OCI-M2 (cell line): Measurements from ENCODE around the gene LRRC42.

Experiments used
- DNase-seq: peaks from one replicate; lab custom pipeline; 2025; ENCODE audit not compliant: unreplicated experiment; lab: John Stamatoyannopoulos, UW

LRRC42 gene

DNA sequence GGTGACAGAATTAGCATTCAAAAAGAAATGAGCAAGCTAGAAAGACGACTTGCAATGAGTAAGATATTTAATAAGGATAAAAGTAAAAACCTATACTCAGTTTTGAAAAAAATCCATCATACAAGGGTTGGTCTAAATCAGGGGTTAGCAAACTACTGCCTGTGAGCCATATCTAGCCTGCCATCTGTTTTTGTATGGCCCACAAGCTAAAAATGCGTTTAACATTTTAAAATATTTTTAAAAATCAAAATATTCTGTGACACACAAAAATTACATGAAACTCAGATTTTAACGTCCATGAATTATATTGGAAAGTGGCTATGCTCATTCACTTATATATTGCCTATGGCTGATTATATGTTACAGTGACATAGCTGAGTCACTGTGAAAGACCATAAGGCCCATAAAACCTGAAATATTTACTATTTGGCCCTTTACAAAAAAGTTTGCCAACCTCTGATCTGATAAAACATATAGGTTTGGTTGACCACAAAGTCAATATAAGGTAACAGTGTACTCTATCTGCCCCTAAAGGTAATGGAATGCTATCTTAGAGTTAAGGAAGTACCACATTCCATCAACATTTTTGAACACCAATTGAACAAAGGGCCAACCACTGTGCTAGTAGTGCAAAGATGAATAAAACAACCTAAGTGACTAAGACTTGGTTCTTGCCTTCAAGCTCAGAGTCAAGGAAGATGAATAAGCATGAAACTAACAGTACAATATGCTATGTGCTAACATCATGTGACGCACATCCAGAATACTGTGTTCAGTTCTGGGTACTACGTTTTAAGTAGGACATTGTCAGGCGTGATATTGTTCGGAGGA lies 3.8 kb upstream of the LRRC42 start:
- DNase-seq, result no peak

DNA sequence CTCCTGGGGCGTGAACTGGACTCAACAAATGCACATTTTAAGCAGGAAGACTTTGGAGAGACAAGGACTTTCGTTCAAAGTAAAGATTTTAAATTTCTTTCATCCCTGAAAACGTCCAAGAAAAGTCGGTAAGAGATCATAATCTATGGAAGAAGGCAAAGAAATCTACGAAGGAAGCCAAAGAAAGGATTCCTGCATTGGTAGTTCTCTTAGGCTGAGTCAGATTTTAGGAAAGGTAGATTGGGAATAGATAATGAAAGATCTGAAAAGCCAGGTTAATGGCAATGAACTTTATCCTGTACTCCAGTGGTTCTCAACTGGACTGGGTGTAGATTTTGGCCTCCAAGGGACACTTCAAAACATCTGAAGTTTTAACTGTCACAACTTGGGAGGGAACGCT lies 3.1 kb upstream of the LRRC42 start:
- DNase-seq, result no peak

DNA sequence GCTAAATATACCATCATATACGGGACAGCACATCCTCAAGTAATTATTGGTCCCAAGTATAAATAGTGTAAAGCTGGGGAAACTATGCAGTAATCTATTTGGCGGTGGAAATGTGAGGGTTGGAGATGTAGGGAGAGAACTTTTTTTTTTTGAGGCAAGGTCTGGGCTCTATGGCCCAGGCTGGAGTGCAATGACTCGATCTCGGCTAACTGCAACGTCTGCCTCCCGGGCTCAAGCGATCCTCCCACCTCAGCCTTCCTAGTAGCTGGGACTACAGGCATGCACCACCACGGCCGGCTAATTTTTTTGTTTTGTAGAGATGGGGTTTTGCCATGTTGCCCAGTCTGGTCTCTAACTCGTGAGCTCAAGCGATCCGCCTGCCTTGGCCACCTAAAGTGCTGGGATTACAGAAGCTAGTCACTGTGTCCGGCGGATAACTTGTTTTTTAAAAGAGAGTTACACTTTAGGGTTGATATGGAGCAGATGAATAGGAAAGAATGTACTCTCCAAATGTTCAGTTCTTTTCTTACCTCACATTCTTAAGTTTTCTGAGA lies 2.6 kb upstream of the LRRC42 start:
- no peak for DNase-seq

DNA sequence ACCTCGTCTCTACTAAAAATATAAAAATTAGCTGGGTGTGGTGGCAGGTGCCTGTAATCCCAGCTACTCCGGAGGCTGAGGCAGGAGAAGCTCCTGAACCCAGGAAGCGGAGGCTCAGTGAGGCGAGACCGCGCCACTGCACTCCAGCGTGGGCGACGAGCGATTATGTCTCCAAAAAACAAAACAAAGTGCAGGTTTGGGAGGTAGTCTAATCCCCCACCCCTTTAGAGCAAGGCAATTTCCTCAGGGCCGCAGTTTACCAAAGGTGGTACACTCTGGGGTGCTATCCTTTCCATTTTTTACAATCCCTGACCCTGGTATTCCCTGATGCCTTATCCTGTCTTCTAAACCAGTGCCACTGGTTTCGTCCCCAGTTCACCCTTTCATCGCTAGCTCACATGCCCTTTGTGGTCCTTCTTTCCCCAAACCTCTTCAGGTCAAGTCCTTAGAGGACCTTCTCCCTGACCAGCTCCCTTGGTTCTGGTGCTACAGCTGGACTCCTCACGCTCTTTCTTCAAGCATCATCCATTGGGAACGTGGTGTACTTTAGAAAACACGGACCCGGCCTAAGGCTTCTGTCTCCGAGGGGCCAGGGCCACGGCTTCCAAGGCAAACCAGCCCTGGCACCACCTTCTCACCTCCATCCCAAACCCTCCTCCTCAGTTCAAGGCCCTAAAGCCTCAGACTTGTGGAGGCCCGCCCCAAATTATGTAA lies 1.5 kb upstream of the LRRC42 start:
- no peak for DNase-seq

DNA sequence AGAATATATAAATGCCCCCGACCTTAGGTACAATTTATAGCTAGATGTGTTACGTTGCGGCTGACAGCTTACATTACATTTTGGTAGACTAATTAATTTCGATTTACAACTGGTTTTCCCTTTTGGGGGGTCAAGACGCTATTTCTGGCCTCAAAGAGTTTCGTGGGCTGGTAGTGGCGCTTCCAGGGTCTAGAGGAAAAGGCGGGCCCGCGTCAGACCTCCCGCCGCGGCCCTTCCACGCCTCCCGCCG lies 1.0 kb upstream of the LRRC42 start:
- DNase-seq, result no peak

DNA sequence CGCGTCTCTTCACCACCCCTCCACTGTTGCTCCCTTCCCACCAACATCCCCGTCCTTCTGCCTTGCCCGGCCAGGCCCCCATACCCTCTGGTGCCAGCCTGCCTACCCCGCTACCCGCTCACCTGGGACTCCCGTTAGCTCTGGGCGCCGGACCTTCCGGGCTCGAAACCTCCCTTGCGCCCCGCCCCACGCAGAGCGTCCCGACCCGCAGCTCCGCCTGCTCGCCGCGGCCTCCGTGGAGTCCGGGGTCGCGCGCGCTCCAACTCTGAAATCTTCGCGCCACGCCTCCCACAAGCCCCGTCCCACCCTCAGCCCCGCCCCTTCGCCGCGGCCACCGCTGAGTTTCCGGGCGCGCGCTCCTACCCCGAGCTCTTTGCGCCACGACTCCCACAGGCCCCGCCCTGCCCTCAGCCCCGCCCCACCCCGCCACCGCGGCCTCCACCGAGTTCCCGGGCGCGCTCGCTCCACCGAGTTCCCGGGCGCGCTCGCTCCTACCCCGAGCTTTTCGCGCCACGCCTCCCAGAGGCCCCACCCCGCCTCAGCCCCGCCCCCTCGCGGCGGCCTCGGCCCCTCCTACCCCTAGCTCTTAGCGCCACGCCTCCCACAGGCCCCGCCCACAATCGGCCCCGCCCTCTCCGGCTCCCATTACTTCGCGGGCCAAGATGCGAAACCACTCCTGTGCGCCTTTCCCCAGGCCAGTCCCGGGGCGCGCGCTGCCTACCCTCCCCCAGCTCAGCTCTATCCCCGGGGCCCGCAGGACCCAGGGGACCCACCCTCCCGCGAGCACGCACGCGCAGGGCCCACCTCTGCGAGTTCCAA lies 508 bp upstream of the LRRC42 start, which contains the start of gene IFT25:
IFT25 (minus strand) TSS at position 267 of the 819 bp plus-strand sequence. CDS start 5,617 bp downstream, outside the sequence.
- peak; percentile 63 for DNase-seq

DNA sequence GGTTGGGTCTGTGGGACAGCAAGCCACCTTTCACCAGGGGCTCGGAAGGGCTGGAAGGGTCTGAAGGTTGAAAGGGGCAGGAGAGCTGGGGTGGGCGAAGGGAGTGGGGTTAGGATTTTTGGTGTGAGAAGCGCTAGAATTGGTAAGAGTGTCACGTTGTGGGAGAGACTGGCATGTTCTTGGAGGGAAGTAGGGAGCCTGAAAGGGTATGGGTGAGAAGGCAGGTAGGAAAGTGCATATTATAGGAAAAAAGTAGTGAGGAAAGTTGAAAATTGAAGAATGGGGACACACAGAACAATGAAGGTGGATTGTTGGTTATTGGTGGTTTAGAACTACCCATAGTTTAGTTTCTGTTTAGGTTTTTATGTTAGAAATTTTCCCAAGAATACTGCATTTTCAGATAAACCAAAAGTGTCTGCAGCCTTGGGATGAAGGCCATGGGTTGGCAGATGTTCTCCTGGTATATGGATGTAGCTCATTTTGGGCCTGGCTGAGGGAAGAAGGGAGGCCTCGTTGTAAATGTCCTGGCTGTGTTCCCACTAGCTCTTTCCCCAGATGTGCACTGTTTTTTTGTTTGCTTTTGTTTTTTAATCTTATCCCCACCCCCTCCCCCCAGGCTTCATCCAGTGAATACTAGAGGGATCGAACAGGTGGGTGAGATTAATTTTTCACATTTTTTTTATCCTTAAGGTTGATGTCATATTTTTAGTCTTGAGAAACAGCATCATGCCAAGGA lies 1.2 kb downstream of the LRRC42 start:
- no peak for DNase-seq

DNA sequence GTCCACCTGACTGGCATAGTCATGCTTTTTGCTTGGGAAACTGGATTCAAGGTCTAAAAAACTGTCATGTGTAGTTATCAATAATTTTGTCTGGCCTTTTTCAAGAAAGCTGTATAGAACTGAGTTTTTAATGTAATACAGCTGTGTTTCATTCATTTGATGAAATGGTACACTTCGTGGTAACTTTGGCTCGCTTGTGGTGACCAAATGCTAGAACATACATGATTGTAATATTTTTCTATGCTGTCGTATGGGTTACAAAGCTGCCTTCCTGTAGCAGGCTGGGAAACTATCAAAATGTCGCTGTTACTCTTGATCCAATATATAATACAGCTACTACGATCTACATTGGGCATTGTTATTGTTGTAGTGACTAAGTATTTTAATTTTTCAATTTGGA lies 2.1 kb downstream of the LRRC42 start:
- DNase-seq, result no peak

DNA sequence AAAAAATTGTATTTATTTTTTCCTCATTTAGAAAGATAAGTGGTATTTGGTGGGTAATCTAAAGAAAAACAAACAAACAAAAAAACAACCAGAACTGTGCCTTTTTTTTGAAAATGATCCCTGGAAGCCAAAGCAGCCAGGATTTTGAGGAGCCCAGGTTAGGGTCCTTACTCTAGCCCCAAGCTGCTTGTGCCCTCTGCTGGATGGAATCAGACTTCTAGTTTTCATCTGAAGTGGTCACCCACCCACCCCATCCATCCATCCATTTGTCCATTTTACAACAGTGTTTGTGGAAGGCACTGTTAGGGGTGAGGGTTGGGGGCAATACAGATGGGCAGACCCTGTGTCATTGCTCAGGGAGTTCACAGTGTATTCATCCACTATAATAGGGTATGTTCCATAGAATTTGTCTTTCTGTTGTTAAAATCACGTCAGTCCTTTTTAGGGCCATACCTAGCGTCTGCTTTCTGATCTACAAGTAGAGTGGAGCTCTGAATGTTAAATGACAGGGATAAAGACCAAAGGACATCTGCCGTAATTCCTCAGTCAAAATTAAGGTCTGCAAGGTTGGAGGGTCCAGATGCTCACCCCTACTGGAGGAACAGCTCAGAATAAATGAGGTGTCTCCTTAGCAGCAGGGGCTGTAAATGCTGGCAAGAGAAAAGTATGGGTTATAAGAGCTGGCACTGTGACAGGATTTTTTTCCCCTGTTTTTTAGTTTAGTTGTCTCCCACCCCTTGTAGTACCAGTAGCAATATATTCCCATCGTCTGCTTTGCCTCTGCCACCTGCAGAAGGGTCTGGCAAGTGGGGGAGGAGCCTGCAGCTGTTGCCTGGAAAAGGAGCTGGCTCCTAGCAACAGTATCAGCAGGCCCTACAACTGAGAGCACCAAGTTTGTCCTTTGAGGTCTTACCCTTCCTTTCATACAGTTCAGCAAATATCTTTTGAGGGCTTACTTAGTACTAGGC lies 3.2 kb downstream of the LRRC42 start:
- no peak for DNase-seq

DNA sequence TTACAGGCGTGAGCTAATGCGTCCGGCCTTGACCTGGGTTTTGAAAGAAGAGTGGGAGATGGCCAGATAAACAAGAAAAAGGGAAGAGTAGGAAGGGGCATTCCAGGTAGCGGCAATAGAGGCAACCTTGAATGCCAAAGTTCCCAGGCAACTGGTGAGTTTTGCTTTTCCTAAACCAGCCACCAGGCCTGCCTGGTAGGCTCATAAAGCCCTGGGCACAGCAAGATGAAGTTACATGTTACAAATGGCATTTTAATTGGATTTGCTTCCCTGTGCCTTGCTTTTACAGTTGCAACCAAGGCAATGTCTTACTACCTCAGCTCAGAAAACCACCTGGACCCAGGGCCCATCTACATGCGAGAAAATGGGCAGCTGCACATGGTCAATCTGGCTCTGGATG lies 5.5 kb downstream of the LRRC42 start:
- DNase-seq, result no peak

DNA sequence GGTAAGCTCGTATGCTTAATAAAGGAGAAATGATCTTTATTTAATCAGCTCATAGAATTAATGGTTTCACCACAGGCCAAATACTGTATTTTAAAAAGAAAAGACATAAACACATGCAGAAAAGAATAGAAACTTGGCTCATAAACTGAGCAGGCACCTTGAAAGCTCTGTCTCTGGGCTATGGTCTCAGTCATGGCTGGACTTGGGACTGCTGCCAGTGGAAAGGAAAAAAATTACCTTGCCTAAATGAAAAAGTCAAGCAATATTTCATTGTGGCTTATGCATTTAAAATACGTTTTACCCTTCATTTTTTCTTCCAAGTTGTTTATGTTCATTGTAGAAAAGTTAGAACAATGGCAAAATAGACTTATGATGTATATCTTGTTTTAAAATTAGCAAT lies 8.0 kb downstream of the LRRC42 start:
- DNase-seq, result no peak

DNA sequence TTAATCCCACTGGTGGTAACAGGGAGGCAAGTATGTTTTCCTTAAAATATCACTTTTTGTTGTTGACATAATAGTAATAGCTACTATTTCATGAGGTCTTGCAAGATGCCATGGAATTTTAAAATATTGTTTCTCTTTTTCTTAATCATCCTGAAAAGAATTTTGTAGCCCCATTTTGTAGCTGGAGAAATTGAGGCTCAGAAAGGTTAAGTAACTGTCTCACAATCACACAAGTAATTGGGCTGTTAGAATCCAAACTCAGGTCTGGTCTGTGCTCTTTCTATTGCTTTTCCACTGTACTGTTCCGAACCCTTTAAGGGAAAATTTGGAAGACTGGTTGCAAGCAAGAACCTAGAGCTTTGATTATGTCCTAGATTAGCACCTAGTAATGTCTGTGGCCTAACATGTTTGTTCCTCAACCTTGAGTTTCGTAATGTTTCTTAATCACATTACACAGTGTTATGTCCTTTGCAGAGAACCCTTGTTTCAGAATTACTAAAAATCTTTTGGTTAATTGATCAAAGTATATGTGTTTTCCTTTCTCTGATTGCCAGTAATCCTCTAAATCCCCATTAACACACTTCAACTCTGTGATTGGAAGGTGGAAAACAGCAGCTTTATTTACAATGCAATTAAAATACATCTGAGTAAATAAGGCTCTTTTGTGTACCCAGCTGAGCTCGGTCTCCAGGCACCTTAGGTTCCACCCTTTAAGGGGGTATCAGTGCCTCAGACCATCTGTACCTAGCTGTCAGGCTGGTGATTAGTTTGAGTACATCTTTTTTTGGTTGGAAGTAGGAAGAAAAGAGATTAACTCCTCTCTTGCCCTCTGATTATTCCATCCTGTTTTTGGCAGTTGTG lies 10.4 kb downstream of the LRRC42 start:
- no peak for DNase-seq

DNA sequence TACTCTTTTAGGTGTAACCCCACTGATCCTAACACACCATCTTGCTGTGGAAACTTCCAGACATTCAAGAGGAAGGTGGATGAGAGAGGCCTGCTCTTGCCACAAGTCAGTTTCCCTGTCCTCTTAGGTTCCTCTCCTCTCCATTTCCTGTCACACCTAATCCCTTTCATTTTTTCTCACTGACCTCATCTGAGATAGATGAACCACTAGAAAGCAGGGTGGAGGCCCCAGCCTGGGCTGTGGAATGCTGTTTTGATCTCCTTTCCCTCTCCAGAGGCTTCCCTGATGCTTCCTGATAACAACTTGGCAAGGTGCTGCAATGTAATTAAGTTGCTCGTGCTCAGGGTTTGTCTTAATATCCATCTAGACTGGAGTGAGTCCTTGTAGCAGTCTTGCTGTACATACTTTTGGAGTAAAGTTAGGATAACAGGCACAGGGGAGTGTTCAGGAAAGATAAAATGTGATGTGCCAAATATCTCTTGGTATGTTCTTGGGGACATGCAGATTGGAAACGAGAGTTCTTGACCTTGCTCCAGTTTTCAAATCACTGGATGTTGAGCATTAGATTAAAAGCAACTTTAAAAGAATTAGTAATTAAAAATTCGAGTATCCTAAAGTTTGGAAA lies 11.2 kb downstream of the LRRC42 start:
- DNase-seq, result no peak

DNA sequence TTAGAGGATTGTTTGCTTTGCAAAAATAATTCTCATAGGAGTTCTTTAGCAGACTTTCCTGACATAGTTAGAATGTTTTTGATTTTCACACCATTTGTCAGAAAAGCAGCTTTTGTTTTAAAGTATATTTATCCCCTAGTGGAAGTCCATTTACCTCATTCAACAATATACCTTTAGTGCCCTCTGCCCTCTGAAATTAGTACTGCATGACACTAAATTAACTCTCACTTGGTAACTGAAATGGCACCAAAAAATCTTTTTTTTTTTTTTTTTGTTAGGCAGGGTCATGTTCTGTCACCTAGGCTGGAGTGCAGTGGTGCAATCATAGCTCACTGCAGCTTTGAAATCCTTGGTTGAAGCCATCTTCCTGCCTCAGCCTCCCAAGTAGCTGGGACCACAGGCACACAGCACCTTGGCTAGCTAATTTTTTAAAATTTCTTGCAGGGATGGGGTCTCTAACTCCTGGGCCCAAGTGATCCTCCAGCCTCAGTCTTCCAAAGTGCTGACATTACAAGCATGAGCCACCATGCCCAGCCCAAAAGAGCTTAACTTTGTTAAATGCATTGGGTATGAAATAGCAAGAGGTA lies 13.6 kb downstream of the LRRC42 start:
- no peak for DNase-seq

DNA sequence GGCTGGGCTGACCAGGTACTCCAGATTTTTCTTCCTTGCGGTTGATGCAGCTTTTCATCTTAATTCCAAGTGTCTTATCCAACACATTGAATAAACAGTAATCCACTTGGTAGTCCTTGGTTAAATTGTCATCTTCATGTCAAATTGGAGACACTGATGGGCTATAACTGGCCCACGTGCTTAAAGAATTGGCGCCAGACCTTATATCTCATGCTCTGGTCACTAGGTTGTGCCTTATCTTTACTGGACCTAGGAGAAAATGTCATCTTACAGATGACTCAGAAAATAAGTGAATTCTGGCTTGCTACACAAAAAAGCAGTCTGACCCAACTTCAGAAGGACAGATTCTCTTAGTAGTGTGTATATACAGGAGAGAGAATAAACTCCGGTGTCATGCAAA lies 16.2 kb downstream of the LRRC42 start:
- no peak for DNase-seq

DNA sequence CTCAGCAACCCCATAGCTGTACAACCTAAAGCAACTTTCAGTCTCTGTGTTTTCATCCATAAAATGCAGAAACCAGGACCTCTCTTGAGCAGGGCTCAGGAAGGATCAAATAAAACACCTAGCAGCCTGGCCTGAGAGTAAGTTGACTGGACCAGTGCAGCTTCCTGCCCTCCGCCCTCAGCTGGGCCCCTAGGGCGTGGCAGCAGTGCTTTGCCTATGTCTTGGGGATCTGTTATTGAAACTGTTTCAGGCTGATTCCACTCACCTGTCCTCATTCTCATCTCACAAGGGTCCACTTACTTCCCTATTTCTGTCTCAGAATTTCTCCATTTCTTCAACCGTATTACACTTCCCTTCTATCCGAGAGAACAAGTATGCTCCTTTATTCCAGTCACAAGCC lies 17.3 kb downstream of the LRRC42 start:
- DNase-seq, result no peak

DNA sequence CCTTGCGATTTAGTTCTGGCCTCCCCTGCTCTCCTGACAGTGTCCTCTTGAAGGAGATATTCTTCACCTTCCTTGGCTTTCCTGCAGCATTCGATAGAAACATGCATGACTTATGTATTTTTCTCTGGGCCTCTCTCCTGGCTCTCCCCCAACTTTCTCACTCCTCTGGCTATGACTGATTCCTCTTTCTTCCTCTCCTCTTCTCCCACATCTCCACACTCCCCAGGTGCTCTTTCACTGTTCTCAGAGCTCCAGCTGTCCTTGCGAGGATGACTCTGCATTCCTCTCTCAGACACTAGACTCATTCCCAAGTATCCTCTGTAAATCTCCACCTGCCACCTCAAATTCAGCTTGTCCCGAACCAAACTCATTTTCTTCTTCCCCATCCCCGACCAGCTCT lies 18.0 kb downstream of the LRRC42 start:
- no peak for DNase-seq

DNA sequence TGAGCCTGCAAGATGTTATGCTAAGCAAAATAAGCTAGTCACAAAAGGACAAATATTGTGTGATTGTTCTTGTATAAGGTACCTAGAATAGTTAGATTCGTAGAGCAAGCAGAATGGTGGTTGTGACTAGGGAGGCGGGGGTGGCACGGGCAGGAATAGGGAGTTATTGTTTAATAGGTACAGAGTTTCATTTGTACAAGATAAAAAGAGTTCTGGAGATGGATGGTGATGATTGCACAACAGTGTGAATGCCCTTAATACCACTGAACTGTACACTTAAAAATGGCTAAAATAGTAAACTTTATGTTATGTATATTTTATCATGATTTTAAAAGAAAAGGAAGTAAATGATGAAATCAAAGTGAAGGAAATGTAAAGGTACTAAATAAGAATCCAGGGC lies 20.6 kb downstream of the LRRC42 start:
- DNase-seq, result no peak
